Tibial nerve (tissue), 4 donors: Measurements from ENCODE around the gene ITK.

Experiments used
- CTCF ChIP-seq, 5 experiments: fragments of 200-600 bp in 3 of 5; fragments of 450-650 bp in 2 of 5; sonication (generic) in 3 of 5; IDR thresholded peaks; one replicate each; pipeline ENCODE4 v1.5.1; 2016 to 2019; ENCODE audit warnings: antibody characterized with exemption in 5 of 5, mild to moderate bottlenecking in 3 of 5, moderate library complexity in 2 of 5
- EP300 ChIP-seq, 2 donors: sonication (generic); formaldehyde crosslinking; IDR thresholded peaks; one replicate each; pipeline ENCODE4 v1.6.1; 2017; ENCODE audit warnings: antibody characterized with exemption in 2 of 2, mild to moderate bottlenecking in 1 of 2
- POLR2A ChIP-seq, 2 donors: fragments of 450-650 bp; IDR thresholded peaks; one replicate each; pipeline ENCODE4 v1.6.1; 2017; ENCODE audit warnings: antibody characterized with exemption in 2 of 2, mild to moderate bottlenecking in 2 of 2, moderate library complexity in 2 of 2

GRCh38 chr5:157275403-157275802 lies 94.8 kb downstream of the ITK start:
- TF ChIP-seq CTCF (IDR thresholded peaks at IDR 0.05) = no peak
- TF ChIP-seq POLR2A (IDR thresholded peaks at IDR 0.05) = no peak
- TF ChIP-seq EP300 (IDR thresholded peaks at IDR 0.05) = no peak
